Parathyroid adenoma (tissue), 2 donors: ENCODE results near the gene NF1.

Experiments used
- H2AFZ ChIP-seq: fragments of 300-600 bp; sonication (generic); one replicate; pipeline ENCODE4 v1.7.0; 2017; ENCODE audit warnings: antibody characterized with exemption, mild to moderate bottlenecking
- H3K27ac ChIP-seq: fragments of 300-600 bp; sonication (generic); one replicate; pipeline ENCODE4 v1.7.0; 2017
- H3K27me3 ChIP-seq: fragments of 300-600 bp; sonication (generic); one replicate; pipeline ENCODE4 v1.7.0; 2017; ENCODE audit warnings: low read length; ENCODE audit not compliant: control insufficient read depth, insufficient read depth
- H3K36me3 ChIP-seq: fragments of 300-600 bp; sonication (generic); one replicate; pipeline ENCODE4 v1.7.0; 2017; ENCODE audit warnings: low read length; ENCODE audit not compliant: control insufficient read depth, insufficient read depth
- H3K4me1 ChIP-seq: fragments of 300-600 bp; sonication (generic); one replicate; pipeline ENCODE4 v1.7.0; 2017; ENCODE audit warnings: control low read depth
- H3K4me2 ChIP-seq: fragments of 300-600 bp; sonication (generic); one replicate; pipeline ENCODE4 v1.7.0; 2017; ENCODE audit warnings: low read length
- H3K4me3 ChIP-seq: fragments of 300-600 bp; sonication (generic); one replicate; pipeline ENCODE4 v1.7.0; 2017; ENCODE audit warnings: low read depth, low read length
- H3K79me2 ChIP-seq: fragments of 300-600 bp; sonication (generic); one replicate; pipeline ENCODE4 v1.7.0; 2017; ENCODE audit warnings: control low read depth
- H3K9ac ChIP-seq: fragments of 300-600 bp; sonication (generic); one replicate; pipeline ENCODE4 v1.7.0; 2017; ENCODE audit warnings: mild to moderate bottlenecking
- H3K9me3 ChIP-seq: fragments of 300-600 bp; sonication (generic); one replicate; pipeline ENCODE4 v1.7.0; 2017; ENCODE audit warnings: low read length; ENCODE audit not compliant: control insufficient read depth
- TF ChIP-seq, protein P1 (sequence below): fragments of 300-600 bp; sonication (generic); IDR thresholded peaks from one replicate; pipeline ENCODE4 v1.7.0; 2017; ENCODE audit warnings: antibody characterized with exemption, mild to moderate bottlenecking
- donor health status: primary hyperparathyroidism.

The NF1 gene

GRCh38 chr17:31273516-31273915, 178.7 kb downstream of the NF1 start:
- Histone ChIP-seq H3K27me3 (no peaks in the 10 kb centered on the region), H3K4me2 (no peak overlapping the region), H3K36me3 (no peaks in the 10 kb centered on the region), H3K4me3 (no peak overlapping the region), H3K9ac (no peak overlapping the region), H3K4me1 (peaks cover 10% of the 10 kb centered on the region), H3K9me3 (no peaks in the 10 kb centered on the region), H2AFZ (no peak overlapping the region), H3K27ac (no peak overlapping the region), H3K79me2 (no peaks in the 10 kb centered on the region)
- TF ChIP-seq, protein P1, sequence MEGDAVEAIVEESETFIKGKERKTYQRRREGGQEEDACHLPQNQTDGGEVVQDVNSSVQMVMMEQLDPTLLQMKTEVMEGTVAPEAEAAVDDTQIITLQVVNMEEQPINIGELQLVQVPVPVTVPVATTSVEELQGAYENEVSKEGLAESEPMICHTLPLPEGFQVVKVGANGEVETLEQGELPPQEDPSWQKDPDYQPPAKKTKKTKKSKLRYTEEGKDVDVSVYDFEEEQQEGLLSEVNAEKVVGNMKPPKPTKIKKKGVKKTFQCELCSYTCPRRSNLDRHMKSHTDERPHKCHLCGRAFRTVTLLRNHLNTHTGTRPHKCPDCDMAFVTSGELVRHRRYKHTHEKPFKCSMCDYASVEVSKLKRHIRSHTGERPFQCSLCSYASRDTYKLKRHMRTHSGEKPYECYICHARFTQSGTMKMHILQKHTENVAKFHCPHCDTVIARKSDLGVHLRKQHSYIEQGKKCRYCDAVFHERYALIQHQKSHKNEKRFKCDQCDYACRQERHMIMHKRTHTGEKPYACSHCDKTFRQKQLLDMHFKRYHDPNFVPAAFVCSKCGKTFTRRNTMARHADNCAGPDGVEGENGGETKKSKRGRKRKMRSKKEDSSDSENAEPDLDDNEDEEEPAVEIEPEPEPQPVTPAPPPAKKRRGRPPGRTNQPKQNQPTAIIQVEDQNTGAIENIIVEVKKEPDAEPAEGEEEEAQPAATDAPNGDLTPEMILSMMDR, result no peak

DNA sequence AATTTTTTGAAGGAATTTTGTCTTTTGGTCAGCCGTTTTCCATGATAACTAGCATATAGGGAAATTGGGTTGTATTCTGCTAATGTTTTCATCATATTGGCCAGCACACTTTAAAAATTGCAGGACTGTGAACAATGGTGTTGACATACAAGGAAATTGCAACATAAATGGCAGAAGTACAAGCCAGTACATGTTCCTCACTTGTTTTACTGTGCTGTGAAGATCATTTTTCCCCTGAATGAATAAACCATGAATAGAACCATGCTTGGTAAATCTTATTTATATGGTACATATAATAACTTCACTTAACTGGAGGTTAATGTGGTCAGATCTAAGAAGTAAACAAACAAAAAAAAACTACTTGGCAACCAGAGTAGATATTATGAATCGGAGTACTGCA, 179.5 kb downstream of the NF1 start:
- H3K9ac ChIP-seq, result no peak overlapping the region
- TF ChIP-seq, protein P1, result no peak
- no peaks in the 10 kb centered on the region for H3K27me3 ChIP-seq
- H3K79me2 ChIP-seq, result no peaks in the 10 kb centered on the region
- peaks cover 7% of the 10 kb centered on the region for H3K4me1 ChIP-seq
- H3K9me3 ChIP-seq, result no peaks in the 10 kb centered on the region
- H3K27ac ChIP-seq, result no peak overlapping the region
- H2AFZ ChIP-seq, result no peak overlapping the region
- H3K4me2 ChIP-seq, result no peak overlapping the region
- H3K36me3 ChIP-seq, result no peaks in the 10 kb centered on the region
- no peak overlapping the region for H3K4me3 ChIP-seq

- Histone ChIP-seq H3K9me3 (no peaks in the 10 kb centered on the region), H3K4me1 (no peaks in the 10 kb centered on the region), H3K79me2 (no peaks in the 10 kb centered on the region), H2AFZ (no peak overlapping the region), H3K27me3 (no peaks in the 10 kb centered on the region), H3K27ac (no peak overlapping the region), H3K9ac (no peak overlapping the region), H3K4me3 (no peak overlapping the region), H3K36me3 (no peaks in the 10 kb centered on the region), H3K4me2 (no peak overlapping the region)
- TF ChIP-seq, protein P1, result no peak
These were observed 180.3 kb downstream of the NF1 start for GRCh38 chr17:31275116-31275515.

DNA sequence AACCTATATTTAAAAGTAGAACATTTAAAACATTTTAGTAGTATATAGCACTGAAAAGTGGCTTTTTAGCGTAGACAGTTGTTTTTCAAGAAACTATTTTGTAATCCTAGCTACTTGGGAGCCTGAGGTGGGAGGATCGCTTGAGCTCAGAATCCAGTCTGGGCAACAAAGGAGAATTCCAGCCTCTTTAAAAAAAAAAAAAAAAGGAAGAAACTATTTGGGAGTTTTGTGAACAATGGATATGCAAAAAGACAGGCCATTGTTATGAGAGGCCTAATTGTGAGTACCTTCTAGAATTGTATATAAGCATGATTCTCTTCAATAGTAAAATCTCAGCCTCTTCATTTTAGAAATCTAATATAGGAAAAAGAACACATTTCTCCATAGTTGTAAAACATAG, 184.6 kb downstream of the NF1 start:
- no peaks in the 10 kb centered on the region for H3K4me1 ChIP-seq
- TF ChIP-seq, protein P1, result no peak
- no peak overlapping the region for H3K9ac ChIP-seq
- no peaks in the 10 kb centered on the region for H3K79me2 ChIP-seq
- H3K27me3 ChIP-seq, result no peaks in the 10 kb centered on the region
- H3K4me3 ChIP-seq, result no peak overlapping the region
- no peaks in the 10 kb centered on the region for H3K36me3 ChIP-seq
- H3K4me2 ChIP-seq, result no peak overlapping the region
- H2AFZ ChIP-seq, result no peak overlapping the region
- H3K27ac ChIP-seq, result no peak overlapping the region
- no peaks in the 10 kb centered on the region for H3K9me3 ChIP-seq

- no peak overlapping the region for H3K27ac ChIP-seq
- H2AFZ ChIP-seq, result no peak overlapping the region
- H3K4me2 ChIP-seq, result no peak overlapping the region
- no peaks in the 10 kb centered on the region for H3K27me3 ChIP-seq
- no peak overlapping the region for H3K4me3 ChIP-seq
- no peaks in the 10 kb centered on the region for H3K36me3 ChIP-seq
- no peaks in the 10 kb centered on the region for H3K4me1 ChIP-seq
- no peaks in the 10 kb centered on the region for H3K9me3 ChIP-seq
- H3K79me2 ChIP-seq, result no peaks in the 10 kb centered on the region
- no peak overlapping the region for H3K9ac ChIP-seq
- TF ChIP-seq, protein P1, result no peak
These were observed 186.3 kb downstream of the NF1 start for GRCh38 chr17:31281061-31281460.
